GM20431 (cell line): ENCODE measurements around the gene PI16.

ENCODE experiments used
- in situ Hi-C: fragments of 300-500 bp; cut with MseI, MboI; formaldehyde crosslinking; loops from one replicate; pipeline ENCODE4 v1.15.0; 2020; ENCODE audit warnings: low sequenced_read_pairs; ENCODE audit not compliant: unreplicated experiment

Gene PI16

DNA sequence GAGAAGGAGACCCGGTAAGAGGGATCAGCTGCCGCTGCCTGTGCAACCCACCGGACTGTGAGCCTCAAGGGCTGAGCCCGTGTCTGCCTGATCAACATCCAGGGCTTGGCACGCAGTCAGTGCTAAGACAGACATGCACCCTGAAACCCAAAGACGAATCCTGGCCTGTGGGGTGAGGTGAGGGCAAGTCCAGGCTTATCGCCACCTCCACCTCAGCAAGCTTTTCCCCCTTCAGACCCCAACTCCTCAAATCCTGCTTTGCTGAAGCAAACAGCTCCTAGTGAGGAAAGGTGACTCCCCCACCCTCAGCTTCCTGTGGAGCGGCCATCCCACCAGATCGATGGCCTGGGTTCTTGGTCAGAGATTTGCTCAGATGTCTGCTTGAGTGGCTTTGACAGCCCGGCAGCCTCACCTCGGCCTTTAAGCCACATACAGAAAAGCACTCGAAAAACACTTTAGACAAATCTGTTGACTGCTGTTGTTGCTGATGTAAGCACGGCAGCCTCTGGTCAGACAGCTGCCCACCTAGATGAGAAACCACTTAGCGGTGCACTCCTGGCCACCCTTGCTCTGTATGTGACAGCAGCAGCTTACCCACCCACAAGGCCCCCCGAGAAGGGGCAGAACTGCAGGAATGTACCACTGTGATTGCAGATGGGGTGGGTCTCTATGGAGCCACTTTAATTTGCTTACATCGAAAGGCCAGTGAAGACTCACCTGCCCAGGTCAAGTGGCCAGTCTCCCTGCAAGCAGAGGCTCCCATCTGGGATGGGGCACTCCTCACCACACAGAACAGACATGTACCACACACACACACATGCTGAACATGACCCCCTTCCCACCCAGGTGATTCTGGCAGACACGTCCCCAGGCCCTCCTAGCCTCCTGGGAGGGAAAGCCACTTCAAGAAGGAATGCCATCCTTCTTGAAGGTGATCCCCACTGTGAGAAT, 16.6 kb downstream of the PI16 start:
- in situ Hi-C loops, result no loop called here

DNA sequence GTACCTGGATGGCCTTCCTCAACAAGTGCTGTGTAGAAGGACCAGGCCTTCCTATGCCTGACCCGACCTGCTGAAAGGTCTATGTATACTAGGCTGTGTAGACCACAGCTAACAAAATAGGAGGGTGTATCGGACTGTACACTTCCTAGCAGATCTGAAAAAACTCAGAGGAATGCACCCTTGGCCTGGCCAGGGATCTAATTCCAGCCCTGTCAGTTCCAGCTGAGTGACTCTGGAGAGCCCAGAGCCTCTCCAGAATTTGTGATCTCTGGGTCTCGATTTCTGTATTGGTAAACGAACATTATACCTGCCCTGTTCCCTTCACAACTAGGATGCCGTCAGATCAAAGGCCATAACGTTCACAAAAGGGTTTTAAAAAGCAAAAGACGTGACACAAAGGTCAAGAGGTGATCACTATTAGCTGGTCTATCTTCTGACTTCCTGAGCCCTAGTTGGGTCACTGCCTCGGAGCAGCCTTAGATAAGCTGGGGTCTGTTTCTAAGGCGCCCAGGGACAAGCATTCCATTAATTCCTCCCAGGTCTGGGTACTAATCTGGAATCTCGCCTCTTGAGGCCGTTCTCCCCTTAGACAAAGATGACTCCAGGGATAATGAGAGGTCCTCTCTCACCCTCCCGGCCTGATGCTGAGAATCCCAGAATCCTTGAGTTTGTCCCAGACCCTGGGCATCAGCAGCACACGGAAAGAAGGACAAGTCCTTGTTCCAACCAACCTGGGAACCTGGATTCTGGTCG, 17.6 kb downstream of the PI16 start:
- in situ Hi-C loops, result no loop called here

DNA sequence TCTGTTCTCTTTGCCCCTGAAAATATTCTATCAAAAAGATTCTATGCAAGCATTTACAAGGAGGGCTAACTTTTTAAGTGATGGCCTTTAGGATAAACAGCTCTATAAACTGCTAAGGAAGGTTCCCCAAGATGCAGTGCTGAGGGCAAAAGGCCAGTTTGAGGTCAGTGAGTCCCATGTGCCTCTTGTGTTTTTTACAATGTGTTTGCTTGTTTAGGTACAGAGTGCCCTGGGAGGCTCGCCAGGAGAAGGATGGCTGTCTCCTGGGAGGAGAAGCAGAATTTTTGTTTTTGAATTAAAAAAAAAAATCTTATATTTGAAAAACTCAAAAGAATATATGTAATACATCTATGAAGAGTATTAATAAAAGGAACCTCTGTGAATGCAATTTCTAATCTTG, 18.7 kb downstream of the PI16 start:
- in situ Hi-C loops, result no loop called here

DNA sequence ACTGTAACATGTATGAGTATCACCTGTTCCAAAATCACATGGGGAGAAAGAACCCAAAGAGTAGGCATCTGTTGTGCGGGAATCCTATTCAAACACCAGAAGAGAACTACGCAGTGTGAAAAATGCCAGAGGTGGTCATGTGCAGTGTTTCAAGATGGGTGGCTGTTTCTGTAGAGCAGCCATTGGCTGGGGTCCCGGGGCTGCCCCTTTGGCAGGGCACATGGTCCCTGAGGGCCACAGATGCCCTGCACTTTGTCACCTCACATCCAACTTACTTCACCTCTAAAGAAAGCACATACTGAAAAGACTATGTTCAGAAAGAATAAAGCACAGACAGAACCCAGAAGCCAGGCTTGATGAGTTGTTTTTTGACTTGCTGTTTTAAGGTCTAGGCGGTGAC, 19.1 kb downstream of the PI16 start:
- in situ Hi-C loops, result no loop called here

DNA sequence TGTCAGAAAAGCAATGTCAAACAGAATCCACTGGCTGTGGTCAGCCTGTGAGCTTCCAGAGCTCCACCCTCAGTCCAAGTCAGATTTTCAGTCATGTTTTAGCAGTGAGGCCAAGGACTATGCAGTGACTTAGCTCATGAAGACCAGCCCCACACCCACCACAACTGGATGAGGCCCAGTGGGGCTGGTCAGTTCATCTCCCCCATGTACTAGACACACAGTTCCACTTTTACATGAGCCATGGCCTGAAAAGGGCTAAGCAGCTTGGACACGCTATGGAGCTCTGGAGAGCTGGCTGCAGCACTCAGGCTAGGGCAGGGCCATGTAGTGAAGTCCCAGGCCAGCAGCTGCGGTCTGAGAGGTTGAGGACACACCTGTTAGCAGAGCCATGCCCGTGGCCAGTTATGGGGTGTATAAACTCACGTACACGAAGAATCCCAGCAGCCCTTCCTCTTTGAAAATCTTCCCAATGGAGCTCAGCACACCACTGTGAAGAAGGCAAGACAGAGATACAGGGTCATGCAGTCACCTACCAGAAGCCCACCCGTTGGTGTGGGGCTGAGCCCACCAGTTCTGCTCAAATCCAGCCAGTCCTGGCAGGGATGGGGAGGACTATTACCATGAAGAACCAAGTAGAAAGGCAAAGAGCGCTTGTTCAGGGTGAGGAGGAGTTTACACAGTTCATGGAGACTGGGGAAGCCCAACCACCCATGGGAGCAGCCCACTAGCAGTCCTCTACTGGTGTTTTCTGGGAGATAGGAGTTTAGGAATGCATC, 20.9 kb downstream of the PI16 start:
- in situ Hi-C loops, result no loop called here

DNA sequence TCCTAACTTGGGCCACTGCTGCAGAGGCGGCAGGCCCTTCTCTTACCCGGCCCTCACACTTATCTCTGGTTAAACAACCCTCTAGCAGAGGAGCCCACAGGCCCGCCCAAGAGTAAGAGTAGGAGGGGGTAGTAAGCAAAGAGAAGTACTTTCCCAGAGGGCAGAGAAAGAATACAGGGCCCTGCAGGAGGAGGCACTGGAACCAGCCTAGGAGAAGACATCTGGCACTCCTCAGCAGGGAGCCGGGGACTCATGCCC, 21.4 kb downstream of the PI16 start:
- in situ Hi-C loops, result no loop called here

DNA sequence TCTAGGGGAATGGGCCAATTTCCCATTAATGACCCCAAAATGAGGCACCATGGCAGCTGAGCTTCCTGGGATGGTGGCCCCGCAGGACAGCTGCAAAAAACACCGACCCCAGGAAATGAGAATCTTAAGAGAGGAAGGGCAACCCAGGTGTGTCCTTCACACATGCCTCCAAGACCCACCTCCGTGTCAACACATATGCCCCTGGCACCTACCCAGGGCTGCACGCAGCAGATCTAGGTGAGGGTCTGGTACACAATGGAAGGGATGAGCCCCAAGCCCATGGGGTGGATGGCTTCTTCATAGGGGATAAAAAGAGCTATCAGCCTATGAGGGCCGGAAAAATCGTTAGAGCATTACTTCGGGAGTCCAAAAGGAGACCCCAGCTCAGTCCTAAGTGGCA, 22.0 kb downstream of the PI16 start:
- in situ Hi-C loops, result no loop called here

DNA sequence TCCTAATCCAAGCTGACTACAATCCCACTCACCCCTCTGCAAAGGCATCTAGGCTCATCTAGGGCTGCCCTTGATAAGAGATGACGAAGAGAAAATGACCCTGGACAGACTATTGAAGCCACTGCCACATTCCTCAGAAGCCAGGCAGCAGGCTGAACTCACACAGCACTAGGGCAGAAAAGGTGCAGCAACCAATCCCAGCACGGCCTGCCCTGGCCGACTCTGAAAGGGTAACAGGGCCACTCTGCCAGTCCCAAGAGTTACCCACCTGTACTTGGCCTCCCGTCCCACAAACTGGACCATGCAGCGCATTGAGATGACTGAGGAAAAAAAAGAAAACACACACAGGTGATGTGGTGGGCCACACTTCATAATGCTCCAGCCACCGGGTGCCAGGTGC, 22.4 kb downstream of the PI16 start:
- in situ Hi-C loops, result no loop called here

DNA sequence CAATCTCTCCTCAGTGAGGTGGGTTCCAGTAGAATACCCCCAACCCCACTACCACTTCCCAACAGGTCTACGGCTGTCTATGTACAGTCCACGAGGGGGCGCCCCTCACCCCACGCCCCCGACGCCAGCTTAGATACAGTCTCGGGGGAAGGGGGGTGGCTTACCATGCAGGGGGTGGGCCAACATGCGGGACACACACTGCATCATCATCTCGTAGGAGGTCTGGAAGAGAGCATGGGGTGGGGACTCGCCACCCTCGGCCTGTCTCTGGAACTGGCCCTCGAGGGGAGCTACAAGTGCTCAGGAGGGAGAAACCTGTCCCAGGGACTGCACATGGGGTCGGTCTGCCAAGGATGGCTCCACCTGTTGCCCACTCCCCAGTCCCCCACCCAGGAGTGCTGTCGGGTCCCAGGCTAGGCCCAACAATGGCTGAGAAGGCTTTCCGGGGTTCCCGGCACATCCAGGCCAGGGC, 23.0 kb downstream of the PI16 start:
- in situ Hi-C loops, result no loop called here

DNA sequence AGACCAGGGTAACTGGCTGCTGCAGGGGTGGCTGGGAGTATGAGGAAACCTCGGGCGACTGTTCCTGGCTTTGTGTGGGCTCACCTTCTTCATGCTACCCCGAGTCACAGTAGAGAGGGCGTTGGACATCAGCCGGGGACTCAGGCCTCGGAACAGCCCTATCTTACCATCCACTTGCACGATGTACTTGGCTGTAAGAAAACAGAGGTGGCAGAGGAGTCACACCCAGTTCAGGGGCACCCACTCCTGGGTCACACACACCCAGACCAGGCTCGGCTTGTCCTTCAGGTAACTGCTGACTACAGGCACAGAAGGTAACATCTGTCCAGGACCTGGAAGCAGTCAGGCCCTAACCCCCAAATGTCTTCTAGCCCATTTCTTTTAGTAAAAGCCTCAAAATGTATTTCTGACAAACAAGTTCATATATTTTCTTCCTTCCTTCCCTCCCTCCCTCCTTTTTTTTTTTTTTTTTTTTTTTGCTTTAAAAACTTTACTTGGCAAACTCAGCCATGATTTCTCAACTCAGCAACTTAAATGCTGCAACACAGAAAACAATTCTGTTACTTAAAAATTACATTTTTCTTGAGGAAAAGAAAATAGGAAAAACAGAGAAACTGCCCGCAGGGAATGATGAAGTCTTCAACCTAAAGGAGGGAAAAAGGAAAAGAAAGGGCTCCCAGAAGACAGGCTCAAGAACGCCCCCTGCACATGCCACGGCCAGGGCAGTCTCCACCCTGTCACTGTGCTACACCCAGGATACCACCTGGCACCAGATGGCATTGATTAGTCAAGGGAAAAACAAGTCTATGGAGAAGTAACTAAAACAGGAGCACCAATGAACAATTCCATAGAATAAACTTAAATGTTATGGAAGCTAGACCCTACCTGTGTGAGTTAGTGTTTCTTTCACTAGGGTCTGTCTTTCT, 24.1 kb downstream of the PI16 start:
- in situ Hi-C loops, result no loop called here

DNA sequence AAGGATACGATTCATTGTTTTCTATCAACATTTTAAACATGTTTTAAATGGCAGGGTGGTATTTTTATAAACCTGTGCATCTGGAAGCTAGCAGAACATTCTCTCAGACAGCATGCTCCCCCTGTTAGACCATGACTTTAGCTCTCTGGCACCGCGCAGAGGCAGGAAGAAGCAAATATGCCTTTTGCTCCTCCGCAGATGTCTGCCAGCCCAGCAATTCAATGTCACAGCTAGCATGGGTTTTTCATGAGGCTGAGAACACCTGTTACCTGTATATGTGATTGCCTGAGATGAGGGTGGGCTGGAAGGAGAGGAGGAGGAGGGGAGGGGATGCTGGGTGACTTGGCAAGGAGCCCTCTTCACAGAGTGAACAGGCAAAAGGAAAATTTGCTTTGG, 24.8 kb downstream of the PI16 start:
- in situ Hi-C loops, result no loop called here

DNA sequence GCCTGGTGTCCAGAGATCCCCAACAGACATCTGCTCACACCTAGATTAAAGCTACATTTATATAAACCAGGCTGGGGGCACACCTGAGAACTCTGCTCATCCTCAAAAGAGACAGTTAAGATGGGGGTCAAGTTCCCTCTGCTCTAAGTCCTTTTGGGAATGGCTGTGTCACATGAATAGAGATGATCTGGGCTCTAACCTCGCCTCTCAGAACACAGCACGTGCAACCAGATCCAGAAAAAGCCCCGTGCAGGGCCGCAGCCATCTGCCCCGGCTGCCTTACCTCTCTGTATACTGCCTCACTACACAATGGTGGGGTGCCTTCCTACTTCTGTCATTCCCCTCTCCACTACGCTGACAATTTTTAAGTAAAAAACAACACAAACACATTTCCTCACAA, 25.6 kb downstream of the PI16 start:
- in situ Hi-C loops, result no loop called here

DNA sequence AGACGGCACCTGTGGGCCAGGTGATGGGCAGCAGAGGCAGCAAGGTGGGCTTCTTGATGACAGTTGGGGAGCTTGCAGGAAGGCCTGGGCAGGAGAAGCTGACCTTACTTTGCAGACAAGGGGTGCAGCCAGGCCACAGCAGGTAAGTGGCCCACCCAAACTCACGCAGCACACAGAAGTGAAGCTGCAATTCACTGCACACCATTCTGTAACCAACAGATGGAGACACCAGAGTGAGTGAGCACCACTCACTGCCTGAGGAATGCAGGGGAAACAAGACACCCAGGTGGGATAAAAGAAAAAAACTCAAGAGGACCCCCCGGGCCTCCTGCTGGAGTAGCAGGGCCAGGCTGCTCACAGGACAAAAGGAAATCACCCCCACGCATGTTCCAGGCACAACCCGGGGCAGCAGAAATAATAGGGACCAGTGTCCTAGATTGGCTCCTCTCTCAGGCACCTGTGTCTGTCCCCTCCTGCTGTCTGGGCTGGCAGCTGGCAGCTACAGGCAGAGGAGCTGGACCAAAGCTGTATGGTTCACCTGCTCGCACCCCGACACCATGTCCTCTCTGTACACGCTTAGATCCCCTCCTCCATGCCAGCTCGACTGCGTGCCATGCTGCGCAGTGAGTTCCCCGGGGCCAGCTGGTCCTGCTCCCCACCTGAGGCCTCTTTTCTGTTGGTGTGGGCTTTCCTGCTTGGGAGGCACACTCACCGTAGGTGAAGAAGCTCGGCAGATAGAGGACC, 26.5 kb downstream of the PI16 start:
- in situ Hi-C loops, result no loop called here

DNA sequence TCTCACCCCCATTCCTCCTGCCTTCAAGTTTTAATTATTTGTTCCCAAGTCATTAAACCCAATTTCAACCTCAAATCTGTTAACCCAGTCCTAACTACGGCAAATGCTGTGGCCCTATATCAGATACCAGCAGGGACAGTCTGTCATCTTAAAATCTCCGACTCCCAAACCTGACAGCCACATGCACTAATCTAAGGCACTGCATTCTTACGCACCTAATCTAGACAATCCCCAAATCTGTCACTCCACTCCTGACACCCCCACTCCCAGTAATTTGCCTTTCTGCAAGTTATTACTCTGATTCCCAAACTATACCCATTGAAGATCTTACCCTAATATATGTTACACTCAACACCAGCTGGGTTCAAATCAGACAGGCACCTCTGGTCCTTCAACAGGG, 29.0 kb downstream of the PI16 start:
- in situ Hi-C loops, result no loop called here

DNA sequence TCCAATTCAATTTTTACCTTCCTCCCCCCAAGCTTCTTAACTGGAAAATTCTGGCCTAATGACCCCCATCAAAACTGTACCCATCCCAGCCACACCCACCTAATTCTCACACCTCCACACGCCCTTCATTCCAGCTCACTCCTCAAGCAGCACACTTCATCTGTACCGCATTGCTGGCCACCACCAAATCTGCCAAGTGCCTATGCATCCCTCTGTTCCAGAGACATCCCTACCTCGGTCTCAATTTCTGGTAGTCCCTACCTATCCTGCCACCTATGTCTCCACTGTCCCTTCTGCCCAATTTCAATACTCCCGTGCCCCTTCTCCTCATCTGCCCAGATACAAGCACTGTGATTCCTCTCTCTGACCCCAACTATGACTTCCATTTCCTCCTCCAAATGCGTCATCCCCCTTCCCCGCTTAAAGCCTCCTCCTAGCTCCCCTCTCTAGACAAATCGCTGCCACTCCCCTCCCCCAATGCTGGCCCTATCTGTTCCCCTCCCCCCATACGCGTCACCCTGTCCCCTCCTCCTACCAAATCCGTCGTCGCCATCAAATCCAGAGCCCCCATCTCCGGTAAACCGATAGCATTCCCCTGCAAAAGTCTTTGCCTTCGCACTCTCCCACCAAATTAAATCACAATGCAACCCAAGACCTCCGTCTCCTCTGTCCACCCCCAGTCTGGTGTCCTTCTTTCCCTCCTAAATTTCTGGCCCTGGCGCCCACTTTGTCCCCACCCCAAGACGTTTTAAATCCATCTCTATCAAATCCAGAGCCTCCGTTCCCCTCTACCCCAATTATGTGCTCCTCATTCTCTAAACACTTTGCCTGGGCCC, 30.3 kb downstream of the PI16 start:
- in situ Hi-C loops, result no loop called here

DNA sequence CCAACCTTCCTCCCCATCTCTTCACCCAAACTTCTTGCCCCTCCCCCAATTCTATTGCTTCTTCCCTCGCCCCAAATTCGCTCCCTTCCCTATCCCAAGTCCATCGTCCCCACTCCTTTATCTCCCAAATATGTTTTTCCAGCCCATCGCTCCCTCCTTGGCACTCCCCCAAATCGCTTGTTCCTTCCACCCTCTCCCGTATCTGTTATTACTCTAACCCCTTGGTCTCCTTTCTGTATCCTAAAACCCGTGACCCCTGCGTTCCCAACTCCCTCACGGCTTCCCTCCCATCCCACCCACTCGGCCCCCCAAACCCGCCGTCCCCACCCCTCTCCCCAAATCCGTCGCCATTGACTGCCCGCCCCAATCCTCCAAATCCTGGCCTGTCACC, 30.9 kb downstream of the PI16 start:
- in situ Hi-C loops, result no loop called here

DNA sequence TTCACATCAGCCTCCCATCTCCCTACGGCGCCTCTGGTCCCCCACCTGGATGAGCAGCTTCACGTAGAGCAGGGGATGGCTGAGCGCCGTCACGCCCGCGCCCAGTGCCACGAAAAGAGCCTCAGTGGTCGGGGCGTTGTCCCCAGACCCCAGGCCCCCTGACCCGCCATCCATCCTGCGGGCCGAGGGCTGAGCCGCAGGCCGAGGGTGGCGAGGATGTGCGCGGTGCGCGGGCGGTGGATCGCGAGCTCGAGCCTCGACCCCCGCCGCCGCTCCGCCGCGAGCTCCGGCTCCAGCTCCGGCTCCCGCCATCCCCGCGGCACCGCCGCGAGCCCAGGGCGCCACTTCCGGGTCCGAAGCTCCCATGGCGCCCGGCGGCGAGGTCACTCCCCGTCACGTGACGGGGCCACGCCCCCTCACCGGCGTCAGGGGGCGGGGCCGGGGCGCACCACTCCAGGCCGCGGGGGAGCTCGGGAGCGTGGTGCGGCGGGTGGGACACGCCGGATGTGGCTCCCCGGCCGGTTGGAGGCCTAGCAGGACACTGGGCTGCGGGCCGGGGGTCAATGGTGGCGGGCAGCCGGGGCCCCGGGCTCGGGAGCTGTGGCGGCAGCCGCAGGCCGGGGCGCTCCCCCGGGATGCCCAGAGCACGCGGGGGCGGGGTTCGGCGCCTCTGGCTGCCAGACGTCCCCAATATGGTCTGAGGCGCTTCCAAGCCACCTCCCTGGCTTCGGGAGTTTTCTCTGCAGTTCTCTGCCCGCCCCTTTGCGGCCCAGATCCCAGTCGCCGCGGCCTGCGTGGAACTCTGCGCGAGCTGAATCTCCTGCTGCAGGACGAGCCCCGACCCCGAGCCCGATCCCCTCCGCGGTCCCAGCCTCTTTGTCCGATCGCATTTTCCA, 31.5 kb downstream of the PI16 start, which contains the start of gene MTCH1:
TSS of gene MTCH1 (minus strand) at position 389 of the 896 bp plus-strand sequence. CDS start at position 366, 23 bp downstream.
- in situ Hi-C loops, result no loop called here
